OCI-LY7 (cell line): ENCODE data around the gene AUTS2. TPM values are rescaled to one million over a fixed set of nuclear protein-coding genes. Genes with fewer than 3 reads are reported as not detected.
"Not testable (repeated sequence)": the region's sequence is repeated elsewhere in the genome, so short reads cannot be mapped to it uniquely, and the experiment has no call there.

ENCODE experiments used
- BruUV-seq: library from RNA; stranded (reverse); fragments of 400-500 nt; replicated peaks from 2 replicates; lab custom pipeline; 2021; lab: Mats Ljungman, UMichigan
- CTCF ChIA-PET: fragments of 300-600 bp; sonication (Branson Sonifier 250); formaldehyde crosslinking; loops from one replicate; lab custom pipeline; 2022; ENCODE audit warnings: antibody characterized with exemption; ENCODE audit not compliant: unreplicated experiment; lab: Charles Lee
- POLR2A ChIA-PET: fragments of 300-600 bp; sonication (Branson Sonifier 250); formaldehyde crosslinking; loops from one replicate; lab custom pipeline; 2022; ENCODE audit warnings: antibody characterized with exemption; lab: Charles Lee
- DNase-seq: peaks from one replicate; pipeline ENCODE4 v3.0.0-alpha.2; 2015; ENCODE audit warnings: low spot score
- H2AFZ ChIP-seq: fragments of 200-600 bp; sonication (generic), shearing (Covaris generic); 2 replicates; pipeline ENCODE4 v1.6.1; 2014; ENCODE audit warnings: mild to moderate bottlenecking, antibody characterized with exemption, low read length, moderate library complexity
- H3K27ac ChIP-seq: fragments of 200-600 bp; sonication (generic); 2 replicates; pipeline ENCODE4 v1.5.1; 2014; ENCODE audit warnings: mixed run types, low read depth, mild to moderate bottlenecking, moderate library complexity, low read length, inconsistent platforms; ENCODE audit not compliant: poor library complexity, severe bottlenecking
- H3K36me3 ChIP-seq: fragments of 200-600 bp; sonication (generic); 2 replicates; pipeline ENCODE4 v1.6.1; 2014; ENCODE audit warnings: mild to moderate bottlenecking, antibody characterized with exemption, low read length, moderate library complexity, mixed read lengths; ENCODE audit not compliant: insufficient read depth
- H3K4me1 ChIP-seq: fragments of 200-600 bp; sonication (generic); 2 replicates; pipeline ENCODE4 v1.5.1; 2014; ENCODE audit warnings: mild to moderate bottlenecking, low read length; ENCODE audit not compliant: insufficient read depth, poor library complexity, severe bottlenecking
- H3K4me2 ChIP-seq: fragments of 200-600 bp; sonication (generic); 2 replicates; pipeline ENCODE4 v1.6.1; 2014; ENCODE audit warnings: mild to moderate bottlenecking, low read length
- H3K4me3 ChIP-seq: fragments of 200-600 bp; sonication (generic); 2 replicates; pipeline ENCODE4 v1.5.1; 2014; ENCODE audit warnings: mild to moderate bottlenecking, low read depth, low read length; ENCODE audit not compliant: poor library complexity, severe bottlenecking
- H3K79me2 ChIP-seq: fragments of 200-600 bp; sonication (generic); 2 replicates; pipeline ENCODE4 v1.6.1; 2016; ENCODE audit warnings: low read depth, mild to moderate bottlenecking, low read length, moderate library complexity, mixed read lengths; ENCODE audit not compliant: insufficient read depth
- H3K9me2 ChIP-seq: fragments of 200-600 bp; sonication (generic); 2 replicates; pipeline ENCODE4 v1.6.1; 2016; ENCODE audit warnings: mild to moderate bottlenecking, low read length, mixed read lengths; ENCODE audit not compliant: insufficient read depth
- H3K9me3 ChIP-seq: fragments of 200-600 bp; sonication (generic); 2 replicates; pipeline ENCODE4 v1.6.1; 2014; ENCODE audit warnings: mild to moderate bottlenecking, mixed run types, low read length, mixed read lengths
- H4K20me1 ChIP-seq: fragments of 200-600 bp; sonication (generic); 2 replicates; pipeline ENCODE4 v1.6.1; 2014; ENCODE audit warnings: mild to moderate bottlenecking, antibody characterized with exemption, low read length, moderate library complexity, mixed read lengths; ENCODE audit not compliant: insufficient read depth
- CTCF ChIP-seq: fragments of 200-600 bp; sonication (generic); conservative IDR thresholded peaks from 2 replicates; pipeline ENCODE4 v1.5.1; 2014; ENCODE audit warnings: mild to moderate bottlenecking, antibody characterized with exemption, low read length, moderate library complexity, mixed read lengths
- EZH2phosphoT487 ChIP-seq: fragments of 200-600 bp; sonication (generic); IDR thresholded peaks from 2 replicates; pipeline ENCODE4 v1.6.1; 2018; ENCODE audit warnings: low read depth, borderline replicate concordance, mild to moderate bottlenecking, mixed run types, antibody characterized with exemption, low read length, moderate library complexity, mixed read lengths
- intact Hi-C: fragments of 100-400 bp; cut with micrococcal nuclease; formaldehyde crosslinking; loops from one replicate; pipeline ENCODE4 v1.10.0; 2022; ENCODE audit not compliant: unreplicated experiment
- total RNA-seq, 2 experiments: library from RNA; depleted of rRNA in 1 of 2; stranded (reverse); fragments of >200 nt in 1 of 2; shearing (Covaris generic) in 1 of 2; gene quantifications; 2 replicates each; pipeline ENCODE4 v1.2.3, GENCODE V29; 2014 to 2022

The AUTS2 gene
- total RNA-seq, 2 experiments from 2014 or later: 37.9 to 78.5 TPM

DNA sequence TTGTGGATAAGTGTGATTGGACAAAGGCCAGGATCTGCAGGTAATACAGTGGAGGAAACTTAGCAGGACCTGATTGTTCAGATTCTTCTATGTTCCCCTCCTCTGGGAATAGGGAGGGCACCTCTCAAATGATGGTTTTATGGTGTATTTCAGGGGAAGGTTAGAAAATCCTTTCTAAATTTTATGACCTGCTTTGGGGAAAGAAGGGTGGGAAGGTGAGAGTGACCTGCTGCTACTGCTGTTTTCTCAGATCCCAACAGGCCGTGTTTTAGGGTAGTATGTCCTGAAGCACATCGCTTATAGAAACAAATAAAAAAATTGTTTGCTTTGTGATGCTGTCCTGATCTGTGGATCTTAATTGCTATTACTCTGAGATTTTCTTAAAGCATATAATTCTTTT, 1129.6 kb downstream of the AUTS2 start:
- Histone ChIP-seq H3K4me1 (no peaks in the 10 kb centered on the region), H3K36me3 (no peaks in the 10 kb centered on the region), H3K9me3 (no peaks in the 10 kb centered on the region), H3K27ac (no peak overlapping the region), H3K9me2 (no peaks in the 10 kb centered on the region), H4K20me1 (no peaks in the 10 kb centered on the region), H3K4me3 (no peak overlapping the region), H2AFZ (no peak overlapping the region), H3K4me2 (no peak overlapping the region), H3K79me2 (no peaks in the 10 kb centered on the region)
- CTCF ChIA-PET: no interaction called here
- intact Hi-C loops: no loop called here
- DNase-seq: no peak
- no peak for TF ChIP-seq CTCF
- TF ChIP-seq EZH2phosphoT487: no peak
- POLR2A ChIA-PET: interaction anchor here (0.6 kb wide), 1 partner anchor 20 kb away, joined by 4 read pairs; no protein-coding TSS in a partner anchor
- BruUV-seq: no TSS peak

DNA sequence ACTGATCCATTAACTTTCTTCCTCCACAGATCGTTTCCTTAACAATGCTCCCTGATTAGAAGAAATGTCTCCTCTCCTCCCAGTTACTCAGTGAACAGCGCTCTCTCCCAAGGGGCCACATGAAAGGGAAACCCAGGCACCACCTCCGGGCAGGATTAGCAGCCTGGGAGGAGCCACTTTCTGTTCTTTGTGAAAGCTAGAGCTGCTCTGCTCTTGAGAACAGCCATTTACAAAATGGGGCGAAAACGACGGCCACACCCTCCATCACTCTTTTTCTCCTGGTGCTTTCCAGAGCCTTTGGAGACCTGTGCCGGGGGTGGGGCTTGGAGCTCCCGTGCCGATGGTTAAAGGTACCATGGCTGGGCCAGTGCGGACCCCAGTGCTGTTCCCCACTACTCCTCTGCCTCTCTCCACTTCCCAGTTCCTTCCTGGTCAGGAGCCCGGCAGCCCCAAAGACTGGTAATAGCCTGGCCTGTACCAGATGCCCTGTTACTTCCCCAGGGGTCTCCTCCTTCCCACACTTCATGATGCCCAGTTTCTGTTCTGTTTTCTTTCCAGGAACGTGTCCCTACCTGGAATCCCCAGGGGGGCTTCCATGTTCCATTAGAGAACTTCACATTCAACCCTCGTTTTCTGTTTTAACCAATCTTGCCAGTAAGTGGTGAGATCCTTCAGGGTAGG, 1130.7 kb downstream of the AUTS2 start:
- no peaks in the 10 kb centered on the region for H3K4me1 ChIP-seq
- CTCF ChIA-PET: no interaction called here

GRCh38 chr7:70729553-70730157, 1131.4 kb downstream of the AUTS2 start:
- intact Hi-C loops, H3K27ac ChIP-seq, CTCF ChIA-PET, H3K4me2 ChIP-seq, DNase-seq, H3K79me2 ChIP-seq, H4K20me1 ChIP-seq, BruUV-seq, H2AFZ ChIP-seq, H3K36me3 ChIP-seq, H3K4me1 ChIP-seq, H3K4me3 ChIP-seq, POLR2A ChIA-PET, H3K9me3 ChIP-seq, H3K9me2 ChIP-seq: not testable (repeated sequence)

More for the DNA sequence above, 1130.7 kb downstream of the AUTS2 start:
- Histone ChIP-seq H4K20me1 (no peaks in the 10 kb centered on the region), H3K4me2 (no peak overlapping the region), H3K9me3 (no peaks in the 10 kb centered on the region), H3K4me3 (no peak overlapping the region), H3K9me2 (no peaks in the 10 kb centered on the region), H3K36me3 (no peaks in the 10 kb centered on the region), H3K79me2 (no peaks in the 10 kb centered on the region), H3K27ac (no peak overlapping the region), H2AFZ (no peak overlapping the region)
- TF ChIP-seq CTCF (no peak), EZH2phosphoT487 (no peak)
- DNase-seq: no peak
- intact Hi-C loops: no loop called here
- POLR2A ChIA-PET: no interaction called here
- no TSS peak for BruUV-seq
